HepG2 (cell line): ENCODE measurements around the gene PPP1R15B. TPM values are rescaled to one million over a fixed set of nuclear protein-coding genes. Genes with fewer than 3 reads are reported as not detected.

Experiments
- CCDC6 ChIP-seq: sonication (generic); formaldehyde crosslinking; IDR thresholded peaks from 2 replicates; pipeline ENCODE4 v1.8.1; 2022; ENCODE audit warnings: mild to moderate bottlenecking, missing genetic modification reagents, moderate library complexity
- GFI1 ChIP-seq: sonication (generic); formaldehyde crosslinking; IDR thresholded peaks from 2 replicates; pipeline ENCODE4 v1.5.0; 2020; ENCODE audit warnings: missing genetic modification reagents, mild to moderate bottlenecking, borderline replicate concordance
- GMEB1 ChIP-seq: sonication (generic); formaldehyde crosslinking; IDR thresholded peaks from 2 replicates; pipeline ENCODE4 v1.5.1; 2020; ENCODE audit warnings: missing genetic modification reagents, mild to moderate bottlenecking, borderline replicate concordance
- HES4 ChIP-seq: sonication (generic); formaldehyde crosslinking; IDR thresholded peaks from 2 replicates; pipeline ENCODE4 v1.9.0; 2021; ENCODE audit warnings: mild to moderate bottlenecking, missing genetic modification reagents, borderline replicate concordance
- HMG20B ChIP-seq: conservative IDR thresholded peaks from 2 replicates; pipeline ENCODE4 v1.6.1; 2016; ENCODE audit warnings: missing genetic modification reagents, missing compliant biosample characterization
- HMGA1 ChIP-seq: sonication (generic); formaldehyde crosslinking; conservative IDR thresholded peaks from 2 replicates; pipeline ENCODE4 v1.4.0; 2020; ENCODE audit warnings: missing genetic modification reagents
- HOXA5 ChIP-seq: sonication (generic); formaldehyde crosslinking; IDR thresholded peaks from 2 replicates; pipeline ENCODE4 v1.4.0; 2020; ENCODE audit warnings: missing genetic modification reagents
- NCOA5 ChIP-seq: sonication (generic); formaldehyde crosslinking; IDR thresholded peaks from 2 replicates; pipeline ENCODE4 v1.4.0; 2020; ENCODE audit warnings: missing genetic modification reagents
- RBFOX2 ChIP-seq: fragments of 200-400 bp; formaldehyde crosslinking; IDR thresholded peaks from 2 replicates; pipeline ENCODE4 v1.6.1; 2017; ENCODE audit warnings: low read depth, mild to moderate bottlenecking, low read length
- STAT5B ChIP-seq: sonication (generic); formaldehyde crosslinking; IDR thresholded peaks from 2 replicates; pipeline ENCODE4 v1.4.0; 2020; ENCODE audit warnings: missing genetic modification reagents
- TAF15 ChIP-seq: fragments of 200-400 bp; formaldehyde crosslinking; IDR thresholded peaks from one replicate; pipeline ENCODE4 v1.6.1; 2018; ENCODE audit warnings: mild to moderate bottlenecking, low read depth, low read length; ENCODE audit not compliant: poor library complexity, severe bottlenecking
- TBL1XR1 ChIP-seq: fragments of 150-350 bp; IDR thresholded peaks from 2 replicates; pipeline ENCODE4 v1.6.1; 2014; ENCODE audit warnings: borderline replicate concordance, low read length; ENCODE audit not compliant: partially characterized antibody
- TEAD2 ChIP-seq: sonication (generic); formaldehyde crosslinking; IDR thresholded peaks from 2 replicates; pipeline ENCODE4 v1.9.0; 2021; ENCODE audit warnings: missing genetic modification reagents
- ZNF296 ChIP-seq: sonication (generic); formaldehyde crosslinking; conservative IDR thresholded peaks from 2 replicates; pipeline ENCODE4 v1.5.0; 2020; ENCODE audit warnings: mild to moderate bottlenecking, missing genetic modification reagents
- ZNF337 ChIP-seq: sonication (generic); formaldehyde crosslinking; IDR thresholded peaks from 2 replicates; pipeline ENCODE4 v1.5.1; 2020; ENCODE audit warnings: missing genetic modification reagents, low read depth, mild to moderate bottlenecking, borderline replicate concordance
- ZNF407 ChIP-seq: sonication (generic); formaldehyde crosslinking; IDR thresholded peaks from one replicate; pipeline ENCODE4 v1.5.1; 2020; ENCODE audit warnings: mild to moderate bottlenecking, missing genetic modification reagents; ENCODE audit errors: not compliant biosample characterization
- ZNF496 ChIP-seq: sonication (generic); formaldehyde crosslinking; IDR thresholded peaks from 2 replicates; pipeline ENCODE4 v1.8.1; 2023; ENCODE audit warnings: mild to moderate bottlenecking, moderate library complexity, missing genetic modification reagents; ENCODE audit not compliant: insufficient replicate concordance
- ZNF691 ChIP-seq: sonication (generic); formaldehyde crosslinking; IDR thresholded peaks from 2 replicates; pipeline ENCODE4 v1.4.0; 2020; ENCODE audit warnings: missing genetic modification reagents, low read depth, mild to moderate bottlenecking, borderline replicate concordance
- polyA plus RNA-seq, 8 experiments: library from polyadenylated mRNA; depleted of rRNA in 3 of 8; stranded (reverse) in 7 of 8; unstranded in 1 of 8; fragments of >200 nt; fragmentation: Illumina TruSeq in 4 of 8; extraction: Trizol in 4 of 8; gene quantifications; 2 replicates each; pipeline versions ENCODE4 v1.2.1 to v1.2.3, GENCODE V29; 2011 to 2016; ENCODE audit warnings: low read depth in 4 of 8, missing spikeins in 1 of 8, mixed read lengths in 1 of 8; ENCODE audit not compliant: insufficient read depth in 1 of 8
- total RNA-seq, 5 experiments: library from RNA; depleted of rRNA; stranded (reverse); fragments of >200 nt; fragmentation: Illumina TruSeq; extraction: Trizol; gene quantifications; 2 replicates each; pipeline ENCODE4 v1.2.3, GENCODE V29; 2016; ENCODE audit warnings: low read depth in 1 of 5

The PPP1R15B gene
- total and polyA plus RNA-seq, 2 of the 13 experiments (the other 11 are each of a cell fraction or from before 2014, with no cell fraction given): 13.4 to 23.8 TPM

GRCh38 chr1:204411451-204412204 lies at the start of gene PPP1R15B (continued):
- TF ChIP-seq ZNF296 (CRISPR knock-in tag): 0 out of 2 replicates have a peak, but pooled peaks have one; percentile 36
- TF ChIP-seq HOXA5 (CRISPR knock-in tag): peak; percentile 86; the same call in 1 of the 2 replicates
- TF ChIP-seq RBFOX2: peak; percentile 93
- TF ChIP-seq GFI1 (CRISPR knock-in tag): peak; percentile 47; the same call in 1 of the 2 replicates
- peak; percentile 99 for TF ChIP-seq GMEB1 (CRISPR knock-in tag)
- no peak for TF ChIP-seq TBL1XR1
- peak; percentile 39 for TF ChIP-seq TAF15
- TF ChIP-seq ZNF691 (CRISPR knock-in tag): peak; percentile 66; the same call in 1 of the 2 replicates
- TF ChIP-seq HMGA1 (CRISPR knock-in tag): no peak
- TF ChIP-seq NCOA5 (CRISPR knock-in tag): no peak
- TF ChIP-seq ZNF496 (CRISPR knock-in tag): no peak
- peak; percentile 49; the same call in 1 of the 2 replicates for TF ChIP-seq CCDC6 (CRISPR knock-in tag)
- peak; percentile 68; the same call in 1 of the 2 replicates for TF ChIP-seq HES4 (CRISPR knock-in tag)
- TF ChIP-seq ZNF337: no peak
- no peak for TF ChIP-seq TEAD2 (CRISPR knock-in tag)
- TF ChIP-seq ZNF407 (CRISPR knock-in tag): no peak
- no peak for TF ChIP-seq HMG20B (CRISPR knock-in tag)
- no peak for TF ChIP-seq STAT5B (CRISPR knock-in tag)
